ENCODE data around the gene OR6C65. TPM values are rescaled to one million over a fixed set of nuclear protein-coding genes. Genes with fewer than 3 reads are reported as not detected.
"Not testable (repeated sequence)": the region's sequence is repeated elsewhere in the genome, so short reads cannot be mapped to it uniquely, and the experiment has no call there.

OR6C65 gene
- not detected for polyA plus RNA-seq (2013, experiment 1 of 4)
- not detected for polyA plus RNA-seq (2013, experiment 2 of 4)
- polyA plus RNA-seq (2013, experiment 3 of 4), result not detected
- polyA plus RNA-seq (2013, experiment 4 of 4), result not detected

DNA sequence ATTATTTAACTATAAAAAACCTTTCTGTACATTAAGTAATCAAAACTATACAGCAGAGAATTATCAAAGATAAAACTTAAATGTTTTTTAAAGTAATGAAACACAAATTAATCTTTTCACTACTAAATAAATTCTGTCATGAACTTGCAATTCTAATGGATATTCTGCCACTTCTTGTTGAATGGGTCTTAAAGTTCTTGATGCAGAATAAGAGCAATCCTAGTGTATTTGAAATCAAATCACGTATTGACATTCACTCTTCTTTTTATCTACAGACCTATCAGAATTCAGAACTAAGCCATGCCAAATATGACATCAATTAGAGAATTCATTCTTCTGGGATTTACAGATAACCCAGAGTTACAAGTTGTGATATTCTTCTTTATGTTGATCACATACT lies at the start of gene OR6C65:
OR6C65 (plus strand) TSS at position 301 of the 400 bp plus-strand sequence; CDS start at position 301, 0 bp downstream.
- Histone ChIP-seq H3K4me3 (ENCODE audit: insufficient read depth, low read depth, low read length) (no peak within 1 kb of the TSS), H3K36me3 (ENCODE audit: control insufficient read depth, insufficient read depth, low read length) (no peaks in the 10 kb centered on the region), H3K27me3 (ENCODE audit: control insufficient read depth, insufficient read depth, low read length, poor library complexity, severe bottlenecking) (no peaks in the 10 kb centered on the region), H3K4me1 (ENCODE audit: control insufficient read depth, insufficient read depth, low read length) (no peaks in the 10 kb centered on the region), H3K9me3 (ENCODE audit: control insufficient read depth, low read length) (peaks cover 2% of the 10 kb centered on the region), H3K27ac (ENCODE audit: insufficient read depth, low read depth, low read length, poor library complexity, severe bottlenecking) (no peak within 1 kb of the TSS)
- 89 to 92% methylated on average over 1 of the region's 1 CpG for WGBS, 2 experiments

DNA sequence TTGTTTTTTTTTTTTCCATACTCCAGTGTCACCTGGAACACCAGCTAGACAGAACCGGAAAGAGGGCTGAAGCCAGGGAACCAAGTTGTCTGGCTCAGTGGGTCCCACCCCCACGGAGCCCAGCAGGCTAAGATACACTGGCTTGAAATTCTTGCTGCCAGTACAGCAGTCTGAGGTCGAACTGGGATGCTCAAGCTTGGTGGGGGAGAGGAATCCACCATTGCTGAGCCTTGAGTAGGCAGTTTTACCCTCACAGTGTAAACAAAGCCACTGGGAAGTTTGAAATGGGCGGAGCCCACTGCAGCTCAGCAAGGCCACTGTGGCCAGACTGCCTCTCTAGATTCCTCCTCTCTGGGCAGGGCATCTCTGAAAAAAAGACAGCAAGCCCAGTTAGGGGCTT lies 45.0 kb upstream of the OR6C65 start:
- not testable (repeated sequence) for H3K27ac ChIP-seq (ENCODE audit: insufficient read depth, low read depth, low read length, poor library complexity, severe bottlenecking); H3K4me1 ChIP-seq (ENCODE audit: control insufficient read depth, insufficient read depth, low read length); H3K9me3 ChIP-seq (ENCODE audit: control insufficient read depth, low read length); H3K27me3 ChIP-seq (ENCODE audit: control insufficient read depth, insufficient read depth, low read length, poor library complexity, severe bottlenecking); H3K4me3 ChIP-seq (ENCODE audit: insufficient read depth, low read depth, low read length); H3K36me3 ChIP-seq (ENCODE audit: control insufficient read depth, insufficient read depth, low read length)
- WGBS, 2 experiments, result 85 to 89% methylated on average over 4 of the region's 4 CpGs

DNA sequence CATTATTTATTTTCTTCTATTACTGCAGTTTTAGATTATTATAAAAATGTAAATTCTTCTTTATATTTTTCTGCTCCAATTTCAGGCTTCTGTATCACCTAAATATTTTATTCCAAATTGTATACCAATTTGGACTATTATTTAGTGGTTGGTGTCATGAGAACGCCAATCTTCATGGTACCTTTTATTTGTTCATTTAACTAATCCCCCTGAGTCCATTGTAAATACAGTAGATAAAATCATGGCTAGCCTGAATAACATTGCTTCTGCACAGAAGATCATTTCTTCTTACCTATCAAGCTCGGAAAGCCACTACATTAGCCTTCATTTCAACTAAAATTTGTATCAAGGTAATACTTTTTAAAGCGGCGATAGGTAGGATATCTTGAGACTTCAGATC lies 37.7 kb upstream of the OR6C65 start, which contains the start of gene OR6C75:
OR6C75 (plus strand) TSS at position 301 of the 400 bp plus-strand sequence. CDS start 2,136 bp downstream, outside the sequence.
- 93 to 98% methylated on average over 3 to 4 of the region's 4 CpGs for WGBS, 2 experiments
- Histone ChIP-seq H3K4me1 (ENCODE audit: control insufficient read depth, insufficient read depth, low read length) (no peaks in the 10 kb centered on the region), H3K36me3 (ENCODE audit: control insufficient read depth, insufficient read depth, low read length) (no peaks in the 10 kb centered on the region), H3K9me3 (ENCODE audit: control insufficient read depth, low read length) (no peaks in the 10 kb centered on the region), H3K27me3 (ENCODE audit: control insufficient read depth, insufficient read depth, low read length, poor library complexity, severe bottlenecking) (no peaks in the 10 kb centered on the region), H3K27ac (ENCODE audit: insufficient read depth, low read depth, low read length, poor library complexity, severe bottlenecking) (no peak within 1 kb of the TSS), H3K4me3 (ENCODE audit: insufficient read depth, low read depth, low read length) (no peak within 1 kb of the TSS)

DNA sequence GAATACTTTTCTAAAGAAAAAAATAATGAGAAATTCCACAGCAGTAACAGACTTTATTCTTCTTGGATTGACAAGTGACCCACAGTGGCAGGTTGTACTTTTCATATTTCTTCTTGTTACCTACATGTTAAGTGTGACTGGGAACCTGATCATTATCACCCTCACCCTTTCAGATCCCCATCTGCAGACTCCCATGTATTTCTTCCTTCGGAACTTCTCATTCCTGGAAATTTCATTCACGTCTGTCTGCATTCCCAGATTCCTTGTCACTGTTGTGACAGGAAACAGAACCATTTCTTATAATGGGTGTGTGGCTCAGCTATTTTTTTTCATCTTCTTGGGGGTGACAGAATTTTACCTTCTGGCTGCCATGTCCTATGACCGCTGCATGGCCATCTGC lies 35.2 kb upstream of the OR6C65 start:
- Histone ChIP-seq H3K4me3 (ENCODE audit: insufficient read depth, low read depth, low read length) (no peak overlapping the region), H3K36me3 (ENCODE audit: control insufficient read depth, insufficient read depth, low read length) (no peaks in the 10 kb centered on the region), H3K4me1 (ENCODE audit: control insufficient read depth, insufficient read depth, low read length) (no peaks in the 10 kb centered on the region), H3K27ac (ENCODE audit: insufficient read depth, low read depth, low read length, poor library complexity, severe bottlenecking) (no peak overlapping the region), H3K27me3 (ENCODE audit: control insufficient read depth, insufficient read depth, low read length, poor library complexity, severe bottlenecking) (no peaks in the 10 kb centered on the region), H3K9me3 (ENCODE audit: control insufficient read depth, low read length) (no peaks in the 10 kb centered on the region)
- WGBS, 2 experiments, result 86 to 93% methylated on average over 3 of the region's 3 CpGs

DNA sequence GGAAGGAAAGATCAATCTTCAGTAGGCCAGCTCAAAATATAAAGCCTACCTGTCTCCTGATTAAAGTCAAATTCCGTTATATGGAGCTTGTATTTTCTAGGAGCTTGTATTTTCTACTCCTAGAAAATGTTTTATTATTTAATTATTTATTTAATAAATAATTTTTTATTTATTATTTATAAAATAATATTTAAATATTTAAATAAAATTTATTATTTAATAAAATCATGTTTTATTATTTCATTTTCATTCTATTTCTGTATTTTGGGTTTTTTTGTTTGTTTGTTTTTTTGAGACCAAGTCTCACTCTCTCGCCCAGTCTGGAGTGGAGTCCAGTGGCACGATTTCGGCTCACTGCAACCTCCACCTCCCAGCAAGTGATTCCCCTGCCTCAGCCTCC lies 27.8 kb upstream of the OR6C65 start:
- Histone ChIP-seq H3K27me3 (ENCODE audit: control insufficient read depth, insufficient read depth, low read length, poor library complexity, severe bottlenecking) (no peaks in the 10 kb centered on the region), H3K9me3 (ENCODE audit: control insufficient read depth, low read length) (no peaks in the 10 kb centered on the region), H3K36me3 (ENCODE audit: control insufficient read depth, insufficient read depth, low read length) (no peaks in the 10 kb centered on the region), H3K27ac (ENCODE audit: insufficient read depth, low read depth, low read length, poor library complexity, severe bottlenecking) (no peak overlapping the region), H3K4me3 (ENCODE audit: insufficient read depth, low read depth, low read length) (no peak overlapping the region), H3K4me1 (ENCODE audit: control insufficient read depth, insufficient read depth, low read length) (no peaks in the 10 kb centered on the region)
- WGBS, 2 experiments, result 98 to 100% methylated on average over 3 of the region's 4 CpGs

DNA sequence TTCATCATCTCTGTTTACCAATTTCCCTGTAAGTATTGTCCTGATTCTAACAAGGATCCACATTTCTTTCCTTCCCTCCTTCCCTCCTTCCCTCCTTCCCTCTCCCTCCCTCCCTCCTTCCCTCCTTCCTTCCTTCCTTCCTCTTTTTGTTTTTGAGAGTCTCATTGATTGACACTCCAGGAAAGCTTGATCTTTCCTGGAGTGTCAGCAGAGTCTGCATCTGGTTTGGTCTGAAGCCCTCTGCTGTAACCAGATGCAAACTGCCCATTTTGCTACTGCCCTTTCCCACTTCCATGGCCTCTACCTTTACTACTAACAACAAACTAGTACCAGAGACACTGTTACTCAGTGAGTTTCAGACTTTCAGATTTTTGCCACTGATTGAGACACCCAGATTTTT lies 14.4 kb upstream of the OR6C65 start:
- Histone ChIP-seq H3K27ac (ENCODE audit: insufficient read depth, low read depth, low read length, poor library complexity, severe bottlenecking) (no peak overlapping the region), H3K4me1 (ENCODE audit: control insufficient read depth, insufficient read depth, low read length) (no peaks in the 10 kb centered on the region), H3K9me3 (ENCODE audit: control insufficient read depth, low read length) (no peaks in the 10 kb centered on the region)

DNA sequence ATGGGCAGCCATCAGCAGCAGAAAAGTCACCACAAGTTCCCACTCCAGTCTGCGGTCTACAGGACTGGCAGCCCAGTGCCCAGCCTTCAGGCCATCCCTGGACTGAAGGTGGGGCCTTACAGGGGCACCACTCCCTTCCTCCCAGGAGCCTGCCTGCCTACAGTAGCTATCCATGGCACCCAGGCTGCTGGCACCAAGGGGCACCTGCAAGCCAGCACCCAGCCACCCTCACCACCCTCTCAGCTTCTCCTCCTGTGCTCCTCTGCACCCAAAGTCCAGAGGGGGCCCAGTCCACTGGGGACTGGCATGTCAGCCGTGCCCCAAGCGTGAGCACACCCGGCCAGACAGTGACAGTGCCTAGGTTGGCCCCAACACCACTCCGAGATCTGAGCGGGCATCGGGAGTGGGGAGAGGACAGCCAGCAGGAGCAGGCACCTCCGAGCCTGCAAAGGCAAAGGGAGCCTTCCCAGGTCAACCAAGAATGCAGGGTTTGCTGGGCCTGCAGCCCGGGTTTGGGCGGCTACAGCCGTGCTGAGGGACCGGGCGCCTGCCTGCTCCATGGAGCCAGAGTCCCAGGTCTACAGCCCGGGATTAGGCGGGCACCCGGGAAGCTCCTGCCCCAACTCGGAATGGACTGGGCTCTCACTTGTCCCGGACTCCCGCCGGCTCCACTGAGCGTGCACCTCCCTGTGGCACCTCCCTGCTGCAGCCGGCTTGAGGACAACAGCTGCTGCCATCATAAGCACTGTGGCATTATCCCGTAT lies 8.1 kb upstream of the OR6C65 start:
- no peaks in the 10 kb centered on the region for H3K36me3 ChIP-seq (ENCODE audit: control insufficient read depth, insufficient read depth, low read length)
- no peaks in the 10 kb centered on the region for H3K9me3 ChIP-seq (ENCODE audit: control insufficient read depth, low read length)
- 93 to 94% methylated on average over 23 of the region's 23 CpGs for WGBS, 2 experiments
- no peaks in the 10 kb centered on the region for H3K4me1 ChIP-seq (ENCODE audit: control insufficient read depth, insufficient read depth, low read length)
- no peaks in the 10 kb centered on the region for H3K27me3 ChIP-seq (ENCODE audit: control insufficient read depth, insufficient read depth, low read length, poor library complexity, severe bottlenecking)
- no peak overlapping the region for H3K27ac ChIP-seq (ENCODE audit: insufficient read depth, low read depth, low read length, poor library complexity, severe bottlenecking)
- H3K4me3 ChIP-seq (ENCODE audit: insufficient read depth, low read depth, low read length), result no peak overlapping the region

More for the DNA sequence above, 14.4 kb upstream of the OR6C65 start:
- H3K36me3 ChIP-seq (ENCODE audit: control insufficient read depth, insufficient read depth, low read length), result no peaks in the 10 kb centered on the region
- no peaks in the 10 kb centered on the region for H3K27me3 ChIP-seq (ENCODE audit: control insufficient read depth, insufficient read depth, low read length, poor library complexity, severe bottlenecking)
- H3K4me3 ChIP-seq (ENCODE audit: insufficient read depth, low read depth, low read length), result no peak overlapping the region

DNA sequence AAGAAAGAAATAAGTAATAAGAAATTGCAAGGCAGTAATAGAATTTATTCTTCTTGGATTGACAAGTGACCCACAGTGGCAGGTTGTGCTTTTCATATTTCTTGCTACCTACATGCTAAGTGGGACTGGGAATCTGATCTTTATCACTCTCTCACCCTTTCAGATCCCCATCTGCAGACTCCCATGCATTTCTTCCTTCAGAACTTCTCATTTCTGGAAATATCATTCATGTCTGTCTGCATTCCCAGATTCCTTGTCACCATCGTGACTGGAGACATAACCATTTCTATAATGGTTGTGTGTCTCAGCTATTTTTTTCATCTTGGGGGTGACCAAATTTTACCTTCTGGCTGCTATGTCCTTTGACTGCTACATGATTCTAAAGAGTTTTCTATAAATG lies 4.0 kb upstream of the OR6C65 start:
- 94 to 100% methylated on average over 1 of the region's 1 CpG for WGBS, 2 experiments
- H3K27me3 ChIP-seq (ENCODE audit: control insufficient read depth, insufficient read depth, low read length, poor library complexity, severe bottlenecking), result no peaks in the 10 kb centered on the region
- H3K36me3 ChIP-seq (ENCODE audit: control insufficient read depth, insufficient read depth, low read length), result no peaks in the 10 kb centered on the region
- H3K27ac ChIP-seq (ENCODE audit: insufficient read depth, low read depth, low read length, poor library complexity, severe bottlenecking), result no peak overlapping the region
- H3K4me3 ChIP-seq (ENCODE audit: insufficient read depth, low read depth, low read length), result no peak overlapping the region
- H3K4me1 ChIP-seq (ENCODE audit: control insufficient read depth, insufficient read depth, low read length), result no peaks in the 10 kb centered on the region
- peaks cover 2% of the 10 kb centered on the region for H3K9me3 ChIP-seq (ENCODE audit: control insufficient read depth, low read length)

DNA sequence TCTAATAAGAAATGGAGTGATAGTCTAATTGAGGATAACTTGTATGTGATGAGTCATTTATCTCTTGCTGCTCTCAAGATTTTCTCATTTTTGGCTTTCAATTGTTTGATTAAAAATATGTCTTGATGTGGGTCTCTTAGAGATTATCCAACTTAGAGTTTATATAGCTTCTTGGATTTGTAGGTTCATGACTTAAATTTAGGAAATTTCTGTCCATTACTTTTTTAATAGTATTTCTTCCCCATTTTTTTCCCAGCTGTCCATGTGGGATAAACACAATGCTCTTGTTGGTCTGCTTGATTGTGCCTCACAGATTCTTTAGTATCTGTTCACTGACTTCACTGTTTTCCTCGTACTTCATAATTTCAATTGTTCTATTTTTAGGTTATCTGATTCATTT lies 7.5 kb downstream of the OR6C65 start:
- H3K9me3 ChIP-seq (ENCODE audit: control insufficient read depth, low read length), result no peaks in the 10 kb centered on the region
- no peaks in the 10 kb centered on the region for H3K4me1 ChIP-seq (ENCODE audit: control insufficient read depth, insufficient read depth, low read length)
- 83% methylated on average over 1 of the region's 1 CpG; no CpG with 5 or more reads in 1 of the 2 experiments for WGBS, 2 experiments
- H3K4me3 ChIP-seq (ENCODE audit: insufficient read depth, low read depth, low read length), result no peak overlapping the region
- H3K36me3 ChIP-seq (ENCODE audit: control insufficient read depth, insufficient read depth, low read length), result no peaks in the 10 kb centered on the region
- H3K27ac ChIP-seq (ENCODE audit: insufficient read depth, low read depth, low read length, poor library complexity, severe bottlenecking), result no peak overlapping the region
- H3K27me3 ChIP-seq (ENCODE audit: control insufficient read depth, insufficient read depth, low read length, poor library complexity, severe bottlenecking), result no peaks in the 10 kb centered on the region

DNA sequence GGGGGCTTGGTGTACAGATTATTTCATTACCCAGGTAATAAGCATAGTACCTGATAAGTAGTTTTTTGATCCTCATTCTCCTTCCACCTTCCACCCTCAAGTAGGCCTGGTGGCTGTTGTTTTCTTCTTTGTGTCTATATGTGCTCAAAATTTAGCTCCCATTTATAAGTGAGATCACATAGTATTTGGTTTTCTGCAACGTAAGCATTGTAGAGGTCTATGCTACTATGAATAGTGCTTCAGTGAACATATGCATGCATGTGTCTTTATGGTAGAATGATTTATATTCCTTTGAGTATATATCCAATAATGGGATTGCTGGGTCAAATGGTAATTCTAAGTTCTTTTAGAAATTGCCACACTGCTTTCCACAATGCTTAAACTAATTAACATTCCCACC lies 8.8 kb downstream of the OR6C65 start:
- not testable (repeated sequence) for H3K36me3 ChIP-seq (ENCODE audit: control insufficient read depth, insufficient read depth, low read length); H3K9me3 ChIP-seq (ENCODE audit: control insufficient read depth, low read length); H3K4me3 ChIP-seq (ENCODE audit: insufficient read depth, low read depth, low read length); H3K4me1 ChIP-seq (ENCODE audit: control insufficient read depth, insufficient read depth, low read length); H3K27ac ChIP-seq (ENCODE audit: insufficient read depth, low read depth, low read length, poor library complexity, severe bottlenecking); H3K27me3 ChIP-seq (ENCODE audit: control insufficient read depth, insufficient read depth, low read length, poor library complexity, severe bottlenecking)
- WGBS, 2 experiments, result 83 to 96% methylated on average over 1 of the region's 1 CpG
